NK-92 (cell line): ENCODE results near the gene CAMTA1.
"Not testable (repeated sequence)": the region's sequence is repeated elsewhere in the genome, so short reads cannot be mapped to it uniquely, and the experiment has no call there.

Experiments used
- DNase-seq: peaks from one replicate; lab custom pipeline; 2025; ENCODE audit not compliant: unreplicated experiment; lab: John Stamatoyannopoulos, UW

The CAMTA1 gene

GRCh38 chr1:7587108-7587772 lies 802.0 kb downstream of the CAMTA1 start:
- no peak for DNase-seq

GRCh38 chr1:7587773-7588456 lies 802.7 kb downstream of the CAMTA1 start:
- DNase-seq, result no peak

GRCh38 chr1:7588457-7588827 lies 803.2 kb downstream of the CAMTA1 start:
- DNase-seq, result no peak

- no peak for DNase-seq
Observed at GRCh38 chr1:7589080-7589735, 804.0 kb downstream of the CAMTA1 start.

DNA sequence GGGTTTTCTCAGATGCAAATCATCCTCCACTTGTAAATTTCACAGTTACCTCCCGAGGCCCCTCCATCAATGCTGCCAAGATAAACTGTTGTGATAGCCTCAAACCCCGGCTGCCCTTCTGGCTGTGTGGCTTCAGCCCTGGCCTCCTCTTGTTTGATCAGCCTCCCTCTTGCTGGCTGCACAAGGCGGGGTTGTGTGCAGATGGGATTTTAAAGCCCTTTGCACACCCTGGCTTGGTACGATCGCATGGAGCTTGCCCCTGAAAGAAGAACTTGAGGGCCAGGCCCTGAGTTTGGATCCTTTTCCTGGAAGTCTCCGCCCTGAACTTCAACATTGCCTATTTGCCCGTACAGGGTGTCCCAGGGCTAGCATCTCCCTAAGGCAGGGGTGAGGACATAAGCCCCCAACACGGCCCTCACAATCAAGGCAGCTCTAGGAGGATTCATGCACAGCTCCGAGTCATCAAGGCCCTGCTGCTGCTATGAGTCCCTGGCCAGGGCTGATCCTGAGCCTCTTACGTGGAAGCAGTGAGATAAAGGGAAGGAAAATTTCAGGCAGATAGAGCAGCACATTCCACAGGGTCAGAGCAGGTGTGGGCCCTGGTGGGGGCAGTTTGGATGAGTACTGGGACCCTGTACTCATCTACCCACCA lies 804.6 kb downstream of the CAMTA1 start:
- DNase-seq, result no peak

- no peak for DNase-seq
Observed at GRCh38 chr1:7590426-7590790, 805.2 kb downstream of the CAMTA1 start.

DNA sequence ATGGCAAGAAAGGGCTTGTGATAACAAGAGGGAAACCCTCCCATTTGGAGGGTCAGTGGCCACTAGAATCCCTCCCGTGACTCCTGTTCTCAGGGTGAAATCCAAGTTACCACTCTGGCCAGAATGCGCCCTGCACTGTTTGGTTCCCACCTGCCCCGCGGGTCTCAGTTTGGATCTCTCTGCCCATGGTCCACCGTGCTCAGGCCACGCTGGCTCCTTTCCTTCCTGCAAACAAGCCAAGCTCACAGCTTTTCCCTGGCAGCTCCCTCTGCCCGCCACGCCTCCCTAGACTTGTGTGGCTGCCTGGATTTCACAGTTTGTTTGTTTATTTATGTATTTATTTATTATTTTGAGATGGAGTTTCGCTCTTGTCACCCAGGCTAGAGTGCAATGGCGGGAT lies 806.3 kb downstream of the CAMTA1 start:
- no peak for DNase-seq

DNA sequence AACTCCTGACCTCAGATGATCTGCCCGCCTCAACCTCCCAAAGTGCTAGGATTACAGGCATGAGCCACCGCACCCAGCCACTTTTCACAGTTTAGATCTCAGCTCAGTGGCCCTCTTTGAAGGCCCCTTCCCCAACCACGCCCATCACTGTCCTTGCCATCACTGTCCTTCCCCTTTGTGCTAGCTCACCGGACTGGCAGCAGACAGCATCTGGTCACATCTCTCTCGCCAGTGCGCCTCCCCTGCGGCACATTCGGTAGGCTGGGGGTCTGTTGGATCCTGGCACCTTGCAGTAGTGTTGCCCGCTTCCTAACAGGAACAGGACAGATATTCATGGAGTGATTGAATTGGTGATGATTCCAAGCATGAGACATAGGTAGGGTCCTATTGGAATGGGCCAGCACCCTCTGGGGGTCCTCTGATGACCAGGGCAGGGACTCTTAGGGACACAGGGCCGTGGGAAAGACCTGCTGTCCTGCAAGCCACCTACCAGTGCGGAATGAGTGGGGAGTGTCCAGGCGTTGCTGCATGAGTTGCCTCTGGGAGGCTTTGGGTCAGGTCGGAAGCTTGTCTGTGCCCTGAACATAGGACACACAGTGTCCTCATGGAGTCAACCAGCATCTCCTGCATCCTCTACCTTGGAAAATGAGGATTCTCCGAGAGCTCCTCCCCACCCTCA lies 807.0 kb downstream of the CAMTA1 start:
- DNase-seq, result no peak

DNA sequence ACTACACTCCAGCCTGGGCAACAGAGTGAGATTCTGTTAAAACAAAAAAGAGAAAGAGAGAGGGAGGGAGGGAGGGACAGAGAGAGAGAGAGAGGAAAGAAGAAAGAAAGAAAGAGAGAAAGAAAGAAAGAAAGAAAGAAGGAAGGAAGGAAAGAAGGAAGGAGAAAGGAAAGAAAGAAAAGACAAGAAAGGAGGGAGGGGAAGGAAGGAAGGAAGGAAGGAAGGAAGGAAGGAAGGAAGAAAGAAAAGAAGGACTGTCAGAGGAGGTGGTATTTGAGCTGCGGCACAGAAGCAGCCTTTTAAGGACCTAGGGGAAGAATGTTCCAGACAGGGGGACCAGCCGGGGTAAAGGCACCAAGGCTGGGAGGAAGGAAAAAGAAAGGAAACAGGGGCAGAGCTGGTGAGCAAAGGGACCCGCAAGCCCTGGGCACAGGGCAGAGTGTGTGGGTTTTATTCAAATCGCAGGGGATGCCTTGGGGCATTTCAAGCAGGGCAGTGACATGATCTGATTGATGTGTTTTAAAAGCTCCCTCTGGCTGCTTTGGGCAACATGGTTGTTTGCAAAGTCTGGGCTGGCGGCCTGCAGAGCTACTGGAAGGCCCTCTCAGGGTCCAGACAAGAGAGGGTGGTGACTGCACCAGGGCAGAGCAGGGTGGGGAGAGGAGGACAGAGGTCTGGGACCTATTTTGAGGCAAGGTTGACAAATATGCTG lies 808.9 kb downstream of the CAMTA1 start:
- no peak for DNase-seq

DNA sequence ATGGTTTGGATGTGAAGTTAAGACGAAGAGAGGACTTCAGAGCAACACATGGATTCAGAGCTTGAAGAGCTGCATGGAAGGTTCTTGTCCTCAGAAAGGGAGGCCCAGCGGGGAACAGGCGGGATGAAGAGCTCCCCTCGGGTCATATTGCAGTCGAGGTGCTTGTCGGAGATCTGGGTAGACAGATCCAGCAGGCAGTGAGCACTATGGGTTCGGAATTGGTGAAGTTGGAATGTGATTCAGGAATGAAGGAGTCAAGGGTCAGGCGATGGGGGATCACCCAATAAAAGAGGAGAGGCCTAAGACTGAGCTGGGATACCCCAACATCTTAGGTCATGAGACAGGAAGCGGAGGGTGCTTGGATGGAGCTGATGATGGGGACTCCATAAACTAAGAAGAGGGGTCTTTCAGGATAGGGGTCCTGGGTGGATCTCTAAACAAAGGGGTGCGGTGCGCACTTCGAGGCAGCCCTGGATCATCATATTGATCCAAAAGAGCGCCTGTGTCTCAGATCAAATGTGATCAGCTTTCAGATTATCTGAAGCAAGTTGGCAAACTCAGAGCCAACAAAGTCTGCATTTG lies 809.6 kb downstream of the CAMTA1 start:
- no peak for DNase-seq

DNA sequence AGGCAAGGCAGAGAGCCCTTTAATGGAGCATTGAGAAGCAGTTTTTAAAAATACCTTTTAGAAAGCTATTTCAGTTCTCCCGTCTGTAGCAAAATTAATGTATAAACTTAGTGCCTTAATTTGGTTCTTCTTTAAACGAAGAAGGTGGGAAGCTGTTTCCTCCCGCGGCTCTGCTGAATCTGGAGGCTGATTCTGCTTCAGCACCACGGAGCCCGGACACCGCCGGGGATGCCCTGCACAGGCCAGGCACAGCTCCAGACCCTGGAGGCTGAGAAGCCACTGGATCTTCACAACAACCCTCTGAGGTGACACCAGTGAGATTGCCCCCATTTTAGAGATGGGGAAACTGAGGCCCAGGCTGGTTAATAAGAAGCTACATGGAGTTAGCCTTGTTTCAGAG lies 810.1 kb downstream of the CAMTA1 start:
- DNase-seq, result no peak

- no peak for DNase-seq
Observed at GRCh38 chr1:7596126-7596965, 811.1 kb downstream of the CAMTA1 start.

GRCh38 chr1:7598058-7598457 lies 812.8 kb downstream of the CAMTA1 start:
- DNase-seq, result not testable (repeated sequence)

GRCh38 chr1:7604906-7605305 lies 819.7 kb downstream of the CAMTA1 start:
- DNase-seq, result not testable (repeated sequence)

DNA sequence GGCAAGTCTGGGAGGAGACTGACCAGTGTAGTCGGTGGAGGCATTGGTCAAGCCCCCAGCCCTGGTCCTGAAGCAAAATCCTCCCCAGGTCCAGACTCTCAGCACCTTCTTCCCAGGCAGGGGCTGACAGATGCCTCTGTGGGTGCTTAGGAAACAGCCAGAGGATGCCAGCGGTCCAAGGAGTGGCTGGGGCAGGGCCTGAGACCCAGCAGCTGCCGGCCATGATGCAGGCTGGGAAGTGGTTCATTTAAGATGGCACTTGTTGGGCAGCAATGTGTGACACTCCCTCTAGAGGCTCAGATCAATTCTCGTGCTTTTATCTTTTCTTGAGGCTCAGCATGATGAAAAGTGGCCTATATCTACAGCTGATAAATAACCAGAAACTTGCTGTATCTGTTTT lies 820.8 kb downstream of the CAMTA1 start:
- no peak for DNase-seq

- DNase-seq, result no peak
Observed at GRCh38 chr1:7607097-7607496, 821.8 kb downstream of the CAMTA1 start.

GRCh38 chr1:7608628-7609305 lies 823.5 kb downstream of the CAMTA1 start:
- DNase-seq, result no peak

DNA sequence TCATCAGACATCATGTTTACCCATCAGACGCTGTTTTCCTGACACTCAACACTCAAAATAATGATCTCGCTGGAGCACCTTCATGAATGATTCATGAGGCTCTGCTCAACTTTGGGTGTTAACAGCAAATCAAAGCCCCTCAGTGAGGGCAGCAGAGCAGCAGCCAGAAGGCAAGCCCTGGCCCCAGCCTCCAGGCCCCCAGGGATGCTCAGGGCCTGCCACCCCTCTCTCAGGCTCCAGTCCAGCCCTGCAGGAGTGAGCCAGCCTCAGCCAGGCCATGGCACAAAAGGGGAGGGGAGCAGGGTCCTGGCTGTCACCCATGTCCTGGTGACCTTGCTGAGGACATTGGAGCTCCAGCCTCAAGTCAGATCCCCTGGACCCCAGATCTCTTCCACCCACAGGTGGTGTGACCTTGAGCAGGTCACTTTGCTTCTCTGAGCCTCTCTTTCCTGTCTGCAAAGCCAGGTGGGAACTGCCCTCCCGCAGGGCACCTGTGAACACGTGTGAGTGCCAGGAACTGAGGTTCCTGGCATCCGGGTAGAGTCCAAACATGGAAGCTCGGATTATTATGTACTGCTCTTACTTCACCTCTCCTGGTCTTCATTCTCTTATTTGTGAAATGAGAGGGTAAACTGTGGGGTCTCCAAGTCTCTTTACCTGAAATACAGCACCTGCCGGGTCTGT lies 824.2 kb downstream of the CAMTA1 start:
- no peak for DNase-seq
